GM12873 (cell line): Measurements from ENCODE around the gene ZCCHC24.

Source experiments
- CTCF ChIP-seq: IDR thresholded peaks from 2 replicates; pipeline ENCODE4 v1.5.1; 2012; ENCODE audit warnings: low read depth, mild to moderate bottlenecking, moderate library complexity, low read length, control low read depth; ENCODE audit not compliant: insufficient read depth; ENCODE audit errors: missing control alignments

Gene ZCCHC24

GRCh38 chr10:79436850-79437103 lies 8.6 kb downstream of the ZCCHC24 start:
- no peak for TF ChIP-seq CTCF

GRCh38 chr10:79436066-79436849 lies 9.2 kb downstream of the ZCCHC24 start:
- TF ChIP-seq CTCF = no peak

- no peak for TF ChIP-seq CTCF
These were observed 10.0 kb downstream of the ZCCHC24 start for GRCh38 chr10:79435271-79436065.

- no peak for TF ChIP-seq CTCF
These were observed 10.6 kb downstream of the ZCCHC24 start for GRCh38 chr10:79434821-79435251.

GRCh38 chr10:79434223-79434687 lies 11.2 kb downstream of the ZCCHC24 start:
- no peak for TF ChIP-seq CTCF

- no peak for TF ChIP-seq CTCF
These were observed 11.9 kb downstream of the ZCCHC24 start for GRCh38 chr10:79433324-79434222.
